DOHH2 (cell line): ENCODE results near the gene ADH4.

Experiments
- CTCF ChIP-seq: fragments of 200-600 bp; sonication (generic); IDR thresholded peaks from one replicate; pipeline ENCODE4 v1.5.1; 2014; ENCODE audit warnings: antibody characterized with exemption, mild to moderate bottlenecking, low read depth, low read length; ENCODE audit not compliant: poor library complexity, severe bottlenecking
- EZH2phosphoT487 ChIP-seq: fragments of 200-600 bp; sonication (generic); IDR thresholded peaks from 2 replicates; pipeline ENCODE4 v1.6.1; 2017; ENCODE audit warnings: borderline replicate concordance, mild to moderate bottlenecking, antibody characterized with exemption, low read length, moderate library complexity, mixed read lengths

- TF ChIP-seq CTCF (no peak), EZH2phosphoT487 (no peak)
These were observed 41.5 kb upstream of the ADH4 start for GRCh38 chr4:99185581-99185980.
